H1 (cell line): Measurements from ENCODE around the gene INF2.

ENCODE experiments used
- CTCF ChIP-seq, 3 experiments: IDR thresholded peaks; 1 replicate in 2 of 3; 2 replicates in 1 of 3; pipeline versions ENCODE4 v1.5.1 to v1.6.1; 2011; ENCODE audit warnings: low read length in 3 of 3, mild to moderate bottlenecking in 3 of 3, inconsistent platforms in 2 of 3, low read depth in 1 of 3, moderate library complexity in 1 of 3; ENCODE audit not compliant: insufficient read depth in 1 of 3; ENCODE audit errors: control extremely low read depth in 1 of 3
- EP300 ChIP-seq, 2 experiments: IDR thresholded peaks; 1 replicate in 1 of 2; 2 replicates in 1 of 2; pipeline ENCODE4 v1.6.1; 2011 to 2012; ENCODE audit warnings: low read depth in 2 of 2, low read length in 2 of 2, mild to moderate bottlenecking in 2 of 2, borderline replicate concordance in 1 of 2, inconsistent platforms in 1 of 2, moderate library complexity in 1 of 2
- EZH2 ChIP-seq: fragments of 200-600 bp; sonication (generic); IDR thresholded peaks from 2 replicates; pipeline ENCODE4 v1.7.1; 2012; ENCODE audit warnings: low read depth, mild to moderate bottlenecking, moderate library complexity, low read length, inconsistent platforms; ENCODE audit not compliant: severe bottlenecking
- GABPA ChIP-seq: IDR thresholded peaks from 2 replicates; pipeline ENCODE4 v1.6.1; 2011; ENCODE audit warnings: mild to moderate bottlenecking, low read length, moderate library complexity, borderline replicate concordance; ENCODE audit not compliant: insufficient read depth
- NRF1 ChIP-seq: IDR thresholded peaks from 2 replicates; pipeline ENCODE4 v1.6.1; 2011; ENCODE audit warnings: mild to moderate bottlenecking, low read depth, low read length, improper control_type of control experiment
- POLR2A ChIP-seq, 2 experiments: IDR thresholded peaks; 1 replicate in 1 of 2; 2 replicates in 1 of 2; pipeline ENCODE4 v1.6.1; 2011; ENCODE audit warnings: low read depth in 2 of 2, low read length in 2 of 2, mild to moderate bottlenecking in 2 of 2; ENCODE audit errors: control extremely low read depth in 1 of 2
- POLR2AphosphoS5 ChIP-seq: IDR thresholded peaks from 2 replicates; pipeline ENCODE4 v1.6.1; 2011; ENCODE audit warnings: low read depth, low read length
- SP2 ChIP-seq: IDR thresholded peaks from 2 replicates; pipeline ENCODE4 v1.6.1; 2012; ENCODE audit warnings: mild to moderate bottlenecking, low read length, inconsistent platforms
- SRF ChIP-seq: IDR thresholded peaks from 2 replicates; pipeline ENCODE4 v1.6.1; 2011; ENCODE audit warnings: mild to moderate bottlenecking, low read depth, low read length, moderate library complexity
- SUZ12 ChIP-seq: fragments of 200-600 bp; sonication (generic); IDR thresholded peaks from 2 replicates; pipeline ENCODE4 v1.6.1; 2012; ENCODE audit warnings: mild to moderate bottlenecking, inconsistent platforms, low read length, moderate library complexity, mixed read lengths
- TAF1 ChIP-seq: IDR thresholded peaks from 2 replicates; pipeline ENCODE4 v1.6.1; 2011; ENCODE audit warnings: mild to moderate bottlenecking, low read depth, low read length
- TAF7 ChIP-seq: optimal IDR thresholded peaks from 2 replicates; pipeline ENCODE3; 2011; ENCODE audit warnings: low read depth, mild to moderate bottlenecking, inconsistent platforms, low read length, moderate library complexity, borderline replicate concordance
- TEAD4 ChIP-seq: IDR thresholded peaks from 2 replicates; pipeline ENCODE4 v1.6.1; 2012; ENCODE audit warnings: low read depth, low read length, inconsistent platforms, mixed read lengths
- ZNF274 ChIP-seq: IDR thresholded peaks from 2 replicates; pipeline ENCODE4 v1.7.0; 2012; ENCODE audit warnings: low read length, borderline replicate concordance; ENCODE audit errors: extremely low read depth

- no peak for TF ChIP-seq POLR2AphosphoS5
- TF ChIP-seq EP300 (IDR thresholded peaks at IDR 0.05; ENCODE audit: borderline replicate concordance in 1 of 2, low read depth in 2 of 2, low read length in 2 of 2) = no peak
- no peak for TF ChIP-seq CTCF (IDR thresholded peaks at IDR 0.05; ENCODE audit: control extremely low read depth in 1 of 3, insufficient read depth in 1 of 3, low read depth in 1 of 3, low read length in 3 of 3)
- TF ChIP-seq EZH2 = no peak
- TF ChIP-seq POLR2A (IDR thresholded peaks at IDR 0.05; ENCODE audit: control extremely low read depth in 1 of 2, low read depth in 2 of 2, low read length in 2 of 2) = no peak
- no peak for TF ChIP-seq SRF
- no peak for TF ChIP-seq ZNF274
- TF ChIP-seq SP2 = no peak
- TF ChIP-seq NRF1 = no peak
- TF ChIP-seq GABPA = no peak
- TF ChIP-seq TEAD4 = no peak
- TF ChIP-seq TAF1 = no peak
- TF ChIP-seq TAF7 = no peak
- no peak for TF ChIP-seq SUZ12
Observed at GRCh38 chr14:104665114-104665656, 24.2 kb upstream of the INF2 start.
